ENCODE measurements around the gene STX18.
A peak's percentile ranks its signal among the peaks of the same experiment; 100 is the strongest.

Gene STX18

GRCh38 chr4:4541661-4542570 lies at the start of gene STX18:
STX18 (minus strand) TSS chr4:4542048; CDS start chr4:4541964, 84 bp downstream.
- peak; percentile 91 for DNase-seq (ENCODE audit: extremely low spot score)
- ChIA-PET POLR2A (no interaction called here), CTCF (interaction anchor here (1.1 to 5.7 kb wide), 9 partner anchors 10 to 290 kb away, joined by 3 to 34 read pairs (median 4); no protein-coding TSS in a partner anchor)
- TF ChIP-seq CTCF (IDR thresholded peaks at IDR 0.05; ENCODE audit: control extremely low read depth, extremely low read depth, low read depth, missing control alignments): no peak

GRCh38 chr4:4591071-4591470 lies 49.2 kb upstream of the STX18 start:
- DNase-seq (ENCODE audit: extremely low spot score): no peak
- TF ChIP-seq CTCF (IDR thresholded peaks at IDR 0.05; ENCODE audit: control extremely low read depth, extremely low read depth, low read depth, missing control alignments): no peak
- CTCF ChIA-PET: interaction anchor here (2.1 kb wide), 1 partner anchor 10 kb away, joined by 6 read pairs; no protein-coding TSS in a partner anchor
- POLR2A ChIA-PET: no interaction called here

GRCh38 chr4:4590546-4590945 lies 48.7 kb upstream of the STX18 start:
- ChIA-PET CTCF (interaction anchor here (2.1 kb wide), 1 partner anchor 11 kb away, joined by 6 read pairs; no protein-coding TSS in a partner anchor), POLR2A (no interaction called here)
- no peak for TF ChIP-seq CTCF (IDR thresholded peaks at IDR 0.05; ENCODE audit: control extremely low read depth, extremely low read depth, low read depth, missing control alignments)
- no peak for DNase-seq (ENCODE audit: extremely low spot score)

- CTCF ChIA-PET: interaction anchor here (1.0 to 2.0 kb wide), 3 partner anchors 9 to 33 kb away, joined by 3 to 7 read pairs (median 3); no protein-coding TSS in a partner anchor
- POLR2A ChIA-PET: no interaction called here
- TF ChIP-seq CTCF (IDR thresholded peaks at IDR 0.05; ENCODE audit: control extremely low read depth, extremely low read depth, low read depth, missing control alignments): no peak
- no peak for DNase-seq (ENCODE audit: extremely low spot score)
Measured at GRCh38 chr4:4585012-4585670, 43.3 kb upstream of the STX18 start.

- DNase-seq (ENCODE audit: extremely low spot score): no peak
- ChIA-PET CTCF (interaction anchor here (0.6 kb wide), 1 partner anchor 292 kb away, joined by 3 read pairs; no protein-coding TSS in a partner anchor), POLR2A (no interaction called here)
- TF ChIP-seq CTCF (IDR thresholded peaks at IDR 0.05; ENCODE audit: control extremely low read depth, extremely low read depth, low read depth, missing control alignments): no peak
Measured at GRCh38 chr4:4583606-4584005, 41.8 kb upstream of the STX18 start.

- TF ChIP-seq CTCF (IDR thresholded peaks at IDR 0.05; ENCODE audit: control extremely low read depth, extremely low read depth, low read depth, missing control alignments): no peak
- CTCF ChIA-PET: no interaction called here
- POLR2A ChIA-PET: no interaction called here
- no peak for DNase-seq (ENCODE audit: extremely low spot score)
Measured at GRCh38 chr4:4582653-4583052, 40.8 kb upstream of the STX18 start.
